CD4-positive, alpha-beta T cell treated with Interleukin-15 for 1 hour (primary cell): ENCODE results near the gene CSRNP3.

Experiments used
- DNase-seq: peaks from one replicate; pipeline ENCODE4 v3.0.0-alpha.2; 2020

Gene CSRNP3

GRCh38 chr2:165472922-165473321 is 3.4 kb downstream of the CSRNP3 start:
- no peak for DNase-seq

GRCh38 chr2:165474619-165475276 is 5.2 kb downstream of the CSRNP3 start:
- DNase-seq, result no peak

DNA sequence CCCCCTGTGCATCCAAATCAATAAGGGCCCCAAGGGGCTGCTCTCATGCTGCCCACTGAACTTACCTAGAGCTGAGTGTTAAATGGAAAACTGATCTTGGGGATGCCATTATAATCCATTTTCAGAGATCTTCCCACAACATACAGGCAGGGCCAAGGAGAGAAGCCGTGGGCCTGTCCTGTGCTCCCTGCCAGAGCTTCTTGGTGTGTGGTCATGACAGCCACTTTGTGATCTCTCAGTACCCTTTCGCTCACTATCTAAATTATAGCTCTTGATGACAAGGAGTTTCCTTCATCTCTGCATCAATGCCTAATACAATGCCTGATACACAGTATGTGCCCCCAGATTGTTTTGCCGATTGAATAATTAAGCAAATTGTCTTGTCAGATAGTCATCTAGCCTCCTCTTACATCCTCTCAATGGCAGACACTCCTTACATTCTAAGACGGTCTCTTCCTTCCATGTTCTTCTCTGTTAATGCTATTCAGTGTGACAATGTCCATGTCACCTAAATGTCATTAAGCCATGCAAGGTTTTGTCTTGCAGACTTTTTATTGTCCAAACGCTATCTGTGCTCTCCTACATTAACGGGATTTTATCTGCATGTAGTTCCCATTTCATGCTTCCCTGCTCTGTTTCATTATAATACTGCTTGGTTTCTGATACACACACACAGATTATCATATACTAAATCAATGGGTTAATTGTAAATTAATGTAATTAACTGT is 5.9 kb downstream of the CSRNP3 start:
- DNase-seq, result no peak

DNA sequence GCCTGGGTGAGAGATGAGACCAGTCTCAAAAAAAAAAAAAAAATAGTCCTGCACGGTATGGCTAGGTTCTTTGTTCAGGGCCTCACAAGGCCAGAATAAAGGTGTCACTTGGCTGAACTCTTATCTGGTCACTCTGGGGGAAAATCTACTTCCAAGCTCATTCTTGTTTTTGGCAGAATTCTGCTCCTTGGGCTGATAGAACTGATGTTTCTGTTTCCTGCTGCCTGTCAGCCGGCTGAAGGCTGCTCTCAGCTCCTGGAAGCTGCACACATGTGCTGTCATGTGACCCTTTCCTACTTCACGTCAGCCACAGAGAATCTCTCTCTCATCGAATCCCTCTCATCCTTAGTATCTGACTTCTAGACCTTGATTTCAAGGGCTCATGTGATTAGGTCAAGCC is 10.4 kb downstream of the CSRNP3 start:
- no peak for DNase-seq

DNA sequence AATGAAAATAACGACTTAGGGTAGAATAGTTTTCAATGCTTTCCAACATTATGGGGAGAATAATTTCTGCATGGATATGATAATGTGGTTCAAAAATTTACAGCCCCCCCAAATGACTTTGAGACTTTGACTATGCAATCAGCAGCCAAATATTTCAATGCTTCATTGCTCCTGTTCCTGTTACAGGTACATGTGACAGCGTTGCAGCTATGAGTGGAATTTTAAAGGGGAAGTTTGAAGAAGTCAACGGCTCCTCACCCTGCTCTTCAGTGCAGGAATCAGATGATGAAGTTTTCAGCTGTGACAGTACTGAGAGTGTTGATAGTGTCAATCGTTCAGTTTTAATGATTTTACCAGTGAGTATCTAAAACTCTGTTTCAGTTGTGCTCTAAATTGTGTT is 25.1 kb downstream of the CSRNP3 start:
- DNase-seq, result no peak

GRCh38 chr2:165497659-165498317 is 28.3 kb downstream of the CSRNP3 start:
- DNase-seq, result no peak

GRCh38 chr2:165499131-165499530 is 29.6 kb downstream of the CSRNP3 start:
- no peak for DNase-seq

DNA sequence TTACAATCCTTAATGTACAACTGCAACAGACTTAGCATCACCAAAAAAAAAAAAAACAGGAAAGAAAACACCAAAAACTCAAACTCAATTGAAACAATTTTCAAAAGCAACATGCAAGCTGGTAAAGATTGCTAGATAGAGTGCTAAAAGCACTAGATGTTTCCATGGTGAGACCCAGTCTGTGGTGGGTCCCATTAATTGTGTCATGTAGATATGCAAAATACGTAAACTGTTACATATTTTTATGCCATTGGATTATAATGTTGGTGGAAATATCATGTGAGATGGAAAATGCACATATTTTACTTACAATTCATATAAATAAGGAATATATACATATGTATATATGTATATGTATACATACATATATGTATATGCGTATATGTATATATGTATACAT is 30.5 kb downstream of the CSRNP3 start:
- no peak for DNase-seq

- no peak for DNase-seq
Observed at GRCh38 chr2:165500816-165501215, 31.3 kb downstream of the CSRNP3 start.

- no peak for DNase-seq
Observed at GRCh38 chr2:165505514-165505913, 36.0 kb downstream of the CSRNP3 start.

- no peak for DNase-seq
Observed at GRCh38 chr2:165508927-165509326, 39.4 kb downstream of the CSRNP3 start.

DNA sequence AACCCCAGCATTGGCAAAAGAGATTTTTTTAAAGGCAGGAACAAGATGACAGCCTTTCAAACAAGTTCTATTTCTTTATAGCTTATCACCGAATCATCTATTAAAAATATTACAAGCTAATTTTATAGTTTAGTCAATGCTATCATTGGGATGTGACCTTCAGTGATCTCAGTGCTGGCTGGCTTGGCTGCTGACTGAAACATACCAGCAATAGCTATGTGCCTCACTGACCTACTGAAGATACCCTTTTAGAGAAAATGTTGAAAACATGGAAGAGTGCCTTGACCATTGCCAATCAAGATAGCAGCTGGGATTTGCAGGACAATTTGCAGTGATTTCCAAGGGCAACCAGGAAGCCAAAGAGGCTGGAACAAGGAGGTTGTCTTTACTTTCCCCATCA is 44.0 kb downstream of the CSRNP3 start:
- DNase-seq, result no peak

DNA sequence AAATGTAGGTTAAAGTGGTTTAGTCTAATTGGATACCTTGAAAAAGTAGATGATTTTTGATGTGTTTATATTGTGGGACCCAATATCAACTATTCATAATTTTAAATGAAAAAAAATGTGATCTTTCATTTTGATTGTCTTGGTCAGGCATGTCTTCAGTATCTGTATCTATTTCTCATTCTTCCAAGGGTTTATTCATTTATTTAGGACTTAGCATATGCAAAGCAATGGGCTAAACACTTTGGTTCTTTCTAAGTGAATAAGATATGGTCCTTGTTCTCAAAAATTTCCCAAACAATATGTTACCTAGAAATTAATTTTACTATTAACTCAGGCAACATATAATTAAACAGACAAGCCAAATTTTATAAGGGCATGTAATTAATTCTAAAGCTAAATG is 49.1 kb downstream of the CSRNP3 start:
- DNase-seq, result no peak

DNA sequence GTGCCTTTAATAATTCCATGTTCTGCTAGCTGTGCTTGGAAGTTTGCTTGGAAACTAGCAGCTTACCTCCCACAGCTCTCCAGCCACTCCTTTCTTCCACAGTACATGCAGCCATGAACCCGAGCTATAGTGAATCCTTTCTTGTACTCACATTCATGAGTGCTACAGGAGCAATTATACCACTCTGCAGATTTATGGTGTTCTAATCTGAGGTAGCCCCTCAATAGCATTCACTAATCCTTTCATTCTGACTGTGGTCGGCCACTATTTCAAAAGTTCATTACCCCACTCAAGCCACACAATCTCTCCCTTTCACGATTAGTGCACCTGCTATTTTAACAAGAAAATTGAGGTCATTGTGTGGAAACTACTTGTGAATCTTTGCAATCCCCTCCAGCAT is 53.2 kb downstream of the CSRNP3 start:
- DNase-seq, result no peak

DNA sequence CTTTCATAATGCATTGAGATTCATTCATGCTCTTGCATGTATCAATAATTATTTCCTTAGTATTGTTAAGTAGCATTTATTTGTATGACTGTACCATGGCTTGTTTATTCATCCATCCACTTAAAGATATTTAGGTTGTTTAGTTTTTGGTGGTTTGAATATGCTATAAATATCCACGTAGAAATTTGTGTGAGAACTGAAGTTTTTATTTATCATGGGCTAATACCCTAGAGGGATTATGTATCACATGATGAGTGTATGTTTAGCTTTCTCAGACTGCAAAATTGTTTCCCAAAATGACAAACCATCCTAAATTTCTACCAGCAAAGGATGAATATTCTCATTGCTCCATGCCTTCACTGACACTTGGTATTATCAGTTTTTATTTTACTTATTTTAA is 55.2 kb downstream of the CSRNP3 start:
- no peak for DNase-seq

GRCh38 chr2:165528691-165529090 is 59.2 kb downstream of the CSRNP3 start:
- DNase-seq, result no peak

DNA sequence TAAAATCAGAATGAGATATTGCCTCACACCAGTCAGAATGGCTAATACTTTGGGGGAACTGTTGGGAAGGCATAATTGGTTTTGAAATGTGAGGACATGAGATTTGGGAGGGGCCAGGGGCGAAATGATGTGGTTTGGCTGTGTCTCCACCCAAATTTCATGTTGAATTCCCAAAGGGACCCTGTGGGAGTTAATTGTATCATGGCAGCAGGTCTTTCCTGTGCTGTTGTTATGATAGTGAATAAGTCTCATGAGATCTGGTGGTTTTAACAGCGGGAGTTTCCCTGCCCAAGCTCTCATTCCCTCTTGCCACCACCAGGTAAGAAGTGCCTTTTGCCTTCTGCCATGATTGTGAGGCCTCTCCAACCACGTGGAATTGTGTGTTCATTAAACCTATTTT is 59.6 kb downstream of the CSRNP3 start:
- no peak for DNase-seq

DNA sequence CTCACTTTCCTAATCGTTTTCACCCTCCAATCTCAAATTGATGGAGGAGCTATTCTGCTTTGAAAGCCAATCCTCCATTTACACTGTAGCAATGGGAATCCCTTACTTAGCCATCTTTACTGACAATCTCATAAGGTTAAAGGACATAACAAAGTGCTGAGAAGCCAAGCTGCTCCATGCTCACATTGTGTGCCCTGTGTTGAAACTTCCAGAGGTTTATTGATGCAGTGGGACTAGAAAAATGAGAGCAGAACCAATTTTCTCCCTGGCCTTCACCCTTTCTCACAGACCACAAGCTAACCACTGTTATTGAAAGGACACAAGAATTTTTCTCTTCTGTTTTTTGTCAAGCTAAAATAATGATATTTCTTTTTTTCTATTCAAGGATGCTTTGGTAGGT is 63.8 kb downstream of the CSRNP3 start:
- DNase-seq, result no peak

GRCh38 chr2:165535471-165535870 is 66.0 kb downstream of the CSRNP3 start:
- no peak for DNase-seq

DNA sequence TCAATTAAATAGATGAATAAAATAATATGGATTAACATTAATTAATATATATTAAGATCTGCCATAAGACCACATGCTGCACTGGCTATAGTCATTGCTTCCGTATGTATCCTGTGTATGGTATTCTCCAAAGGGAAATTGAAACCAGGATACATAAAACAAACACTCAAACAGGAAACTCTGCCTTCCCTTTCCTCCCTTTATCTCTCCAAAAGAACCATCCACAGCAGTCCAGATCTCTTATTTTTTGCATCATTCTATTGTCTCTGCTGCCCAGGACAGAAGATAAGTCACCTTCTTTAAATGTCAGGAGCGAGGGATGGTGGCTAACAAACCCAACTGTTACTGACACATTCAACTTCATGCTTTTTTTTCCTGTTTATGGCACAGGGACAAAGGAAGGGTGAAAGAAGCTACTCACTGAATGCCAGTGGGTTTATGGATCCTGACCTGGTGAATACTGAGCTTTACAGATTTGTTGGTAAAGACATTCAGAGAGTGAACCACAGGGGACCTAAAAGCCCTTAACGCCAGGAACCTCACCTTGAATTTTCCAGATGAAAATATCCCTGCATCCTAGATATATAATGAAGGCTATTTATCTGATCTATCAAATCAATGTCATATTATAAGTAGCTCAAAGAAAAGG is 67.5 kb downstream of the CSRNP3 start:
- DNase-seq, result no peak

DNA sequence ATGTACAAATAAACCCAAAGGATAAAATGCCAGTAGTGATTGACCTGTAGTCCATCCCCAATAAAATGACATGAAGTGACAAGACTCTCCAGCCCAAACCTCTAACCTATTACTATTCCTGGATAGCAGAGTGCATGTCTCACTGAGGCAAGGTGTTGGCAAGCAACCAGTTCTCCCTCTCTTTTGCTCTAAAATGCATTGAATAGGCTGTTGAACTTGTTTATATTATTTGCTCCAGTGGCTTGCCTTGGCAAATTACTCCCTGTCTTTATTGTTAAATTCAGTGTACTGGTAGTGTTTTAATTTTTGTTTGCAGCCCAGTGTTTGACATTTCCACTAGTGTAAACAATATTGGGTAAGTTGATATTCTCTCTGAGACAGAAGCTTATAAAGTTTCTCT is 70.5 kb downstream of the CSRNP3 start:
- DNase-seq, result no peak

DNA sequence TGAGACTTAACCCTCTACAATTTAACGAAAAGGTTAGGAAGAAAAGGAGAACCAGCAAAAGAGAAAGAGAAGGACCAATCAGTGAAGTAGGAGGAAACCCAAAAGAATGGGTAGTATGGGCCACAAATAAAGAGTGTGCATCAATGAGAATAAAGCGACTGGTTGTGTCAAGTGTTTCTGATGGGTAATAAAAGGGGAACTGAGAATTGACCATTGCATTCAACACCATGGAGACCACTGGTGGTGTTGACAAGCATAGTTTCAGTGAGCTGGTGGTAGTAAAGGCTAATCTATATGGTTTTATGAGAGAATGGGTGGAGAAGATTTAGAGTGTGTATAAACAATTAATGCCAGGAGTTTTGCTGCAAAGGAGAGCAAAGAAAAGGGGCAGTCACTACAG is 75.4 kb downstream of the CSRNP3 start:
- no peak for DNase-seq

GRCh38 chr2:165547900-165548299 is 78.4 kb downstream of the CSRNP3 start:
- DNase-seq, result no peak

GRCh38 chr2:165549619-165550018 is 80.1 kb downstream of the CSRNP3 start:
- DNase-seq, result no peak
